HG02884 (cell line): ENCODE data around the gene ADGRF5.
"Not testable (repeated sequence)": the region's sequence is repeated elsewhere in the genome, so short reads cannot be mapped to it uniquely, and the experiment has no call there.

ENCODE experiments used
- ATAC-seq: cut with Tn5 transposase; IDR thresholded peaks from one replicate; pipeline ENCODE4 v1.9.1; 2021; ENCODE audit warnings: mild to moderate bottlenecking, moderate library complexity; ENCODE audit not compliant: unreplicated experiment

The ADGRF5 gene

DNA sequence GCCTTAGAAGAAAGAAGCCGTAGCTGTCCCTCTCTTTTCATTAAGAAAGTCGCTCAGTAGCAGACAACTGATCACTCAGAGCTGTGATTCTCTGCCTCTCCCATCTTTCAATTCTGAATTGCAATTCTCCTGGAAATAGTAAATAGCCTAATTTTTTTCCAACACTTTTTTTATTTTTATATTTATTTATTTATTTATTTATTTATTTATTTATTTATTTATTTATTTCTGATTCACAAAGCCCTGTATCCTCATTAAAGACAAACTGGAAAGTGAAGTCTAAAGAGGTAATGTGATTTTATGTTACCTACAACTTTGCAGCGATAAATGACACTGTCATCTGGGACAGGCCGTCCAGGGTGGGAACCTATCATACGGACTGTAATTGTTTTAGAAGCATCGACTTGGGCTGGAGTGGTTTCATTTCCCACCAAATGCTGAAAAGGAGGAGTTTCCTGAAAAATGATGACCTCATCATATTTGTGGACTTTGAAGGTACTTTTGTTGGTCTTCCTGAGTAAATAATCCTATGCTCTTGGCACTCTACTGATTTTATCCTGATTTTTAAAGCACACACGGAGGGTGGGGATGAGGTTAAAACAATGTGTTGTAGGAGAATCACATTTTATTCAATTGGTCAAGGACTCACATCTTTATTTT, 87.4 kb downstream of the ADGRF5 start:
- ATAC-seq, result not testable (repeated sequence)

DNA sequence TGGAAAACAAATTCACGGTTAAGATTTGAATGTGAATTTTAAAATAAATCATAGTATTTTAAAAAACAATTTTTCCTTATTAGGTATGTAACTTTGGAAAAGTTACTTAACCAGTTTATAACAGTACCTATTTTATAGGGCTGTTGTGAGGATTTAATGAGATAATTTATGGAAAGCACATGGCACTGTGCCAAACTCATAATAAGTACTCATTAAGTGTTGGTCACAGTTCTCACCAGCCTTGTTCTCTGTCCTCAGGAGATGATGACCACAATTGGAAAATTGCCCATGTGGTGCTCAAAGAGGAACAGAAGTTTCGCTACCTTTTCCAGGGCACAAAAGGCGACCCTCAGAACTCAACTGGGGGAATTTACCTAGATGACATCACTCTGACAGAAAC, 88.9 kb downstream of the ADGRF5 start:
- ATAC-seq, result no peak

DNA sequence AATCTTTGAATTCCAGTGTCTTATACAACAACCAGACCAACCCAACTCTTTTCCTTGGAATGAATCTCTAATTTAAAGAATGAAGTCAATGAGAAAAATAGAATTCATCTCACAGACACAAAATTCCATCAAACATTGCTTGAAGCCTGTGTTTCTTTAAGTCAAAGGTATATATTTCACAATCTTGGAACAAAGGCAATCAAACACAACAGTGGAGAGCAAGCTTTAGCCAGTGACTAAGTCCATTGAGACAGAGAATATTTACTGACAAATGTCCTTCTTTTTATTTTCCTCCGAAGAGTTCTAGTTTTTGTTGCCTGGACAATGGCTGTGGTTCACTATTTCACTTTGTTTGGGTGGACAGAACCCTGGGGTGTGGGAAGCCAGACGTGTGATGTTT, 92.8 kb downstream of the ADGRF5 start:
- no peak for ATAC-seq

DNA sequence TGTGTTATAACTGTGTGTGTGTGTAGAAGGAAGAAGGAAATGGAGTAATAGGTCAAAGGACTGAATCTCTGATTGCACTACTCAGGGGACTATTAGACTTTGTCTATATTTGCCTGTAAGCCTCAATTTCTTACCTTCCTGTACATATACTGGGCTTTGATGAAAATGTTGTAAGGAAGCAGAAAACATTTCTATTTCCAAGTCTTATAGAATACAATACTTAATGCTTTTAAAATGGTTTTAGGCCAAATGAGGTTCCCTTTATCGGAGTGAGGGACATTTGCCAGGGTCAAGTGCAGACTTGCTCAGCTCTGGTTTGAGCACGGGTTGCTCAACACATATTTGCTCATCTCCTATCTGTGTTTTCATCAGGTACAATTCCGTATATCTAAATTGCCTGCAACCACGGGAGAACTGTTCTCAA, 100.3 kb downstream of the ADGRF5 start:
- ATAC-seq, result no peak

DNA sequence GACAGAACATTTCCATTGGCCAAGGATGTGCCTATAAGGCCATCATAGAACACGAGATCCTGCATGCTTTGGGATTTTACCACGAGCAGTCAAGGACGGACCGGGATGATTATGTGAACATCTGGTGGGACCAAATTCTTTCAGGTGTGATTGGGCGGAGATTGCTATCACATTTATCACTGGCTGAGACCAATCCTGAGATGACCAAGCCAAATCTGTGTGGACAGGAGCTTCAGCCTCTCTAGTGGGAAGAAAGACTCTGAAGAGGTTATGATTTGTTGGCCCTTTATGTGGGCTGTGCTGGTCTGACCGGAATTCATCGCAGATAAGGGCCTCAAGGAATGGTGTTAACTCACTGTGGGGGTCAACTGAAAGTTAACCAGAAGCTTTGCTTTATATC, 102.2 kb downstream of the ADGRF5 start:
- ATAC-seq, result no peak

DNA sequence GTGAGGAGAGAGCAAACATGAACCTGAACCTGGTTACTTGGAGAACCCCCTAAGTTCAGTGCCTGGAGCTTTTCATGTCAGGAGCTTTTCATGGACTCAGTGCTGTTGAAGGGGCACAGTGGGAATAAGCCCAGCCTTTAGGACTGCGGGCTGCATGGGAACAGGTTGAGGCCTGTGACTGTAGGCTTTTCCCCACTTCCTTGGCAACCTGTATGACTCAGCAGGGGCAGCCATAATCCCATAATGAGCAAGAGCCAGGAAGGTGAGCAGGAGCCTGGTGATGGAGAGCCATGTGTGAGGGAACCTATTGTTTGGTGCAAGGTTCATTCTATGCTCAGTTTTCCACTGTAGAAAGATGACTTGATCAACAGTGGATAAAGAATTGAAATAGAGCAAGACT, 105.1 kb downstream of the ADGRF5 start:
- no peak for ATAC-seq

DNA sequence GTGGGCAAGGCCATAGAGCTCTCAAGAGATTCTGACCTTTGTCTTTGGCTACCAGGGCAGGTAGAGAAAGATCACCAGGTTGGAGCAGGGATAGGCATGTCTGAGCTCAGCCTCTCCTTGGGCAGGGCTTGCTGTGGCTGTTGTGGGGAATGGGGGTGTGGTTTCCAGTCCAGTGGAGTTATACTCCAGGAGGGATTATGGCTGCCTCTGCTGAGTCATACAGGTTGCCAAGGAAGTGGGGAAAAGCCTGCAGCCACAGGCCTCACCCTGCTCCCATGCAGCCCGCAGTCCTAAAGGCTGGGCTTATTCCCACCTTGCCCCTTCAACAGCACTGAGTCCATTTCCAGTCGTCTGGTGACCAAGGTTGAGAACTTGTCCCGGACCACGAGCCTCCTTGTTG, 106.6 kb downstream of the ADGRF5 start:
- no peak for ATAC-seq

DNA sequence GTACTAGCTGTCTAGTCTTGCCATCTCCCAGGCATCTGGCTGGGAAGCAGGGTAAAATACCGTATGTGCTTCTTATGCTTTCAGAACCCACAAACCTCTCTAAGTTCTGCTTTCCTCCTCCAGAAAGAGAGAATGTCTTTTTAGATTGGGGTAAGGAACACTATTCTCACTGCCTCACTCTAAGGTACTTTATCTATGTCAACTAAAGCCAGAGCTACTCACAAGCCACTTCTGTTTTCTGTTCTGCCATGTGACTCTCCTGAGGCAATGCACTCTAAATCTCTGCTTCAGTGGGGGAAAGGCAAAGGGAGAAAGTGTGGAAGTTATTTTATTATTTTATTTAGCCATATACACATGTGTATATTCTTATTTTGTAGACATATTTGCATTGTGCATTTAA, 112.9 kb downstream of the ADGRF5 start:
- ATAC-seq, result no peak
